BE2C (cell line): ENCODE measurements around the gene ASB4.

ENCODE experiments used
- DNase-seq: peaks from one replicate; pipeline ENCODE4 v3.0.0-alpha.2; 2020
- H3K27me3 ChIP-seq: fragments of 250-450 bp; sonication (Bioruptor Pico); 2 replicates; pipeline ENCODE4 v1.5.1; 2020; ENCODE audit warnings: mild to moderate bottlenecking
- H3K36me3 ChIP-seq: fragments of 250-450 bp; sonication (Bioruptor Pico); 2 replicates; pipeline ENCODE4 v1.5.1; 2020; ENCODE audit warnings: mild to moderate bottlenecking
- H3K4me1 ChIP-seq: fragments of 250-450 bp; sonication (Bioruptor Pico); 2 replicates; pipeline ENCODE4 v1.5.1; 2020
- H3K4me3 ChIP-seq: 2 replicates; pipeline ENCODE4 v1.5.1; 2011; ENCODE audit warnings: low read depth, low read length
- H3K9me3 ChIP-seq: fragments of 250-450 bp; sonication (Bioruptor Pico); 2 replicates; pipeline ENCODE4 v1.5.1; 2020
- TF ChIP-seq, protein P1 (sequence below): IDR thresholded peaks from 2 replicates; pipeline ENCODE4 v1.5.1; 2012; ENCODE audit warnings: mild to moderate bottlenecking, low read depth, low read length

ASB4 gene

DNA sequence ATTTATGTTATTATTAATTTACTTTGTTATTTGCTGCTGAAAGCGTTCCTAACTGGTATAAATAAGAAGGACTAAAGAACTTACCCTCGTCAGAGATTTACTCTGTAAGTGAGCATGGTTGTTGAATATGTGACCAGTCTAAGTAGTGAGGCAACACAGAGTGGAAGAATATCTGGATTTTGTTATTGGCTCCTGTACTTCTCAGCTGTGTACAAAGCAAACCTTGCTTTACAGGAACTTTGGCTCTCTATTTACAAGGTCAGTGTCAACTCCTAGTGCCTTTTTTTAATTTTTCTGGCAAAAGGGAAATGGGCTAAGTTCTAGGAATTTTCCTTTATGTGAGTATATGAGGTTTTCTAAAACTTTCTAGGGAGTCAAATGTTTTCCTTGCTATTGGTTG is 74.9 kb downstream of the ASB4 start:
- TF ChIP-seq, protein P1, sequence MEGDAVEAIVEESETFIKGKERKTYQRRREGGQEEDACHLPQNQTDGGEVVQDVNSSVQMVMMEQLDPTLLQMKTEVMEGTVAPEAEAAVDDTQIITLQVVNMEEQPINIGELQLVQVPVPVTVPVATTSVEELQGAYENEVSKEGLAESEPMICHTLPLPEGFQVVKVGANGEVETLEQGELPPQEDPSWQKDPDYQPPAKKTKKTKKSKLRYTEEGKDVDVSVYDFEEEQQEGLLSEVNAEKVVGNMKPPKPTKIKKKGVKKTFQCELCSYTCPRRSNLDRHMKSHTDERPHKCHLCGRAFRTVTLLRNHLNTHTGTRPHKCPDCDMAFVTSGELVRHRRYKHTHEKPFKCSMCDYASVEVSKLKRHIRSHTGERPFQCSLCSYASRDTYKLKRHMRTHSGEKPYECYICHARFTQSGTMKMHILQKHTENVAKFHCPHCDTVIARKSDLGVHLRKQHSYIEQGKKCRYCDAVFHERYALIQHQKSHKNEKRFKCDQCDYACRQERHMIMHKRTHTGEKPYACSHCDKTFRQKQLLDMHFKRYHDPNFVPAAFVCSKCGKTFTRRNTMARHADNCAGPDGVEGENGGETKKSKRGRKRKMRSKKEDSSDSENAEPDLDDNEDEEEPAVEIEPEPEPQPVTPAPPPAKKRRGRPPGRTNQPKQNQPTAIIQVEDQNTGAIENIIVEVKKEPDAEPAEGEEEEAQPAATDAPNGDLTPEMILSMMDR, result no peak
- H3K36me3 ChIP-seq, result no peaks in the 10 kb centered on the region
- DNase-seq, result no peak
- H3K27me3 ChIP-seq, result peaks cover 6% of the 10 kb centered on the region; the same call in 1 of the 2 replicates
- H3K9me3 ChIP-seq, result no peaks in the 10 kb centered on the region
- no peaks in the 10 kb centered on the region for H3K4me1 ChIP-seq
- H3K4me3 ChIP-seq, result no peak overlapping the region

DNA sequence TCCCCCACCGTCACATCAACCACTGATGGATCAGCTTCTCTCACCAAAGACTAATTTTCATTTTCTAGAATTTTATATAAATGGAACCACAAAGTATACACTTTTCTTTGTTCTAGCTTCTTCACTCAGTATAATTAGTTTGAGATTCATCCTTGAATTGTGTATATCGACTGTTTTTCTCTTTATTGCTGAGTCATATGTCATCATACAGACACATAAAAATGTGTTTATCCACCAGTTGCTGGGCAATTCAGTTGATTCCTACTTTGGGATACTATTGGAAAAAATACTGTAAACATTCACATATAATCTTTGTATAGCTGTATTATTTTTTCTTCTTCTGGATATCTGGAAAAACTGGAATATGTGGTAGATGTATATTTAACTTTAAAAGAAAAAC is 84.0 kb downstream of the ASB4 start:
- Histone ChIP-seq H3K4me1 (no peaks in the 10 kb centered on the region), H3K27me3 (peaks cover 5% of the 10 kb centered on the region), H3K36me3 (no peaks in the 10 kb centered on the region), H3K9me3 (no peaks in the 10 kb centered on the region), H3K4me3 (no peak overlapping the region)
- TF ChIP-seq, protein P1, result no peak
- no peak for DNase-seq

GRCh38 chr7:95577137-95577536 is 91.4 kb downstream of the ASB4 start:
- no peaks in the 10 kb centered on the region; the same call in 1 of the 2 replicates for H3K27me3 ChIP-seq
- no peaks in the 10 kb centered on the region for H3K4me1 ChIP-seq
- TF ChIP-seq, protein P1, result no peak
- no peaks in the 10 kb centered on the region for H3K9me3 ChIP-seq
- DNase-seq, result no peak
- H3K36me3 ChIP-seq, result no peaks in the 10 kb centered on the region
- H3K4me3 ChIP-seq, result no peak overlapping the region

GRCh38 chr7:95578299-95578855 is 92.6 kb downstream of the ASB4 start:
- TF ChIP-seq, protein P1, result no peak
- H3K4me1 ChIP-seq, result no peaks in the 10 kb centered on the region
- no peak overlapping the region for H3K4me3 ChIP-seq
- no peak for DNase-seq
- H3K9me3 ChIP-seq, result no peaks in the 10 kb centered on the region
- no peaks in the 10 kb centered on the region for H3K36me3 ChIP-seq
- H3K27me3 ChIP-seq, result no peaks in the 10 kb centered on the region; the same call in 1 of the 2 replicates

DNA sequence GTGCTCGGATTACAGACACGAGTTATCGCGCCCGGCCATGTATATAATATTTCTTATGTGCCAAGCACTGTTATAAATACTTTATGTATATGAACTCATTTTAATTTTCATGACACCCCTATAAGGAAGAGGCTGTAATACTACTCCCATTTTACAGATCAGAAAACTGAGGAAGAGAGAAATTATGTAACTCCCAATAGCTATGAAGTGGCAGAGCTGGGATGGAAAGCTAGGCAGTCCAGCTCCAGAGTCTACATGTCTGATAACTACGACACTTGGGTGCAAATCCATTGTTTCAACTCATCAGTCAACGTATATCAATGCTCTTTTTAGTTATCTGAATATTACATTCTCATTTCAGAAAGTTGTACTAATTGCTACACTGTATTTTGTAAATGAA is 93.6 kb downstream of the ASB4 start:
- no peaks in the 10 kb centered on the region for H3K9me3 ChIP-seq
- DNase-seq, result no peak

GRCh38 chr7:95581467-95581866 is 95.7 kb downstream of the ASB4 start:
- no peak for DNase-seq
- TF ChIP-seq, protein P1, result no peak
- Histone ChIP-seq H3K36me3 (no peaks in the 10 kb centered on the region), H3K9me3 (no peaks in the 10 kb centered on the region), H3K4me3 (no peak overlapping the region), H3K27me3 (no peaks in the 10 kb centered on the region; the same call in 1 of the 2 replicates), H3K4me1 (no peaks in the 10 kb centered on the region)

More for the DNA sequence above, 93.6 kb downstream of the ASB4 start:
- Histone ChIP-seq H3K4me1 (no peaks in the 10 kb centered on the region), H3K4me3 (no peak overlapping the region), H3K36me3 (no peaks in the 10 kb centered on the region), H3K27me3 (no peaks in the 10 kb centered on the region; the same call in 1 of the 2 replicates)
- TF ChIP-seq, protein P1, result no peak
